ENCODE results near the gene SLC8A1.
A peak's percentile ranks its signal among the peaks of the same experiment; 100 is the strongest.

SLC8A1 gene

GRCh38 chr2:40258135-40258457, 193.8 kb downstream of the SLC8A1 start:
- DNase-seq (ENCODE audit: low read depth), result no peak
- no peak overlapping the region for H3K4me3 ChIP-seq (ENCODE audit: low read depth, low read length)
- no peak for TF ChIP-seq CTCF (IDR thresholded peaks at IDR 0.05; ENCODE audit: low read depth, low read length, missing control alignments)

GRCh38 chr2:40257340-40258134, 194.4 kb downstream of the SLC8A1 start:
- H3K4me3 ChIP-seq (ENCODE audit: low read depth, low read length), result no peak overlapping the region
- no peak for DNase-seq (ENCODE audit: low read depth)
- no peak for TF ChIP-seq CTCF (IDR thresholded peaks at IDR 0.05; ENCODE audit: low read depth, low read length, missing control alignments)

GRCh38 chr2:40256649-40257048, 195.2 kb downstream of the SLC8A1 start:
- TF ChIP-seq CTCF (IDR thresholded peaks at IDR 0.05; ENCODE audit: low read depth, low read length, missing control alignments), result peak; percentile 30
- no peak for DNase-seq (ENCODE audit: low read depth)
- no peak overlapping the region for H3K4me3 ChIP-seq (ENCODE audit: low read depth, low read length)

GRCh38 chr2:40256008-40256407, 195.9 kb downstream of the SLC8A1 start:
- TF ChIP-seq CTCF (IDR thresholded peaks at IDR 0.05; ENCODE audit: low read depth, low read length, missing control alignments), result no peak
- no peak overlapping the region for H3K4me3 ChIP-seq (ENCODE audit: low read depth, low read length)
- DNase-seq (ENCODE audit: low read depth), result no peak

- no peak for TF ChIP-seq CTCF (IDR thresholded peaks at IDR 0.05; ENCODE audit: low read depth, low read length, missing control alignments)
- no peak overlapping the region for H3K4me3 ChIP-seq (ENCODE audit: low read depth, low read length)
- DNase-seq (ENCODE audit: low read depth), result no peak
These were observed 196.8 kb downstream of the SLC8A1 start for GRCh38 chr2:40255103-40255502.

- no peak overlapping the region for H3K4me3 ChIP-seq (ENCODE audit: low read depth, low read length)
- no peak for DNase-seq (ENCODE audit: low read depth)
- TF ChIP-seq CTCF (IDR thresholded peaks at IDR 0.05; ENCODE audit: low read depth, low read length, missing control alignments), result no peak
These were observed 197.3 kb downstream of the SLC8A1 start for GRCh38 chr2:40254611-40255010.

- no peak for TF ChIP-seq CTCF (IDR thresholded peaks at IDR 0.05; ENCODE audit: low read depth, low read length, missing control alignments)
- DNase-seq (ENCODE audit: low read depth), result no peak
- H3K4me3 ChIP-seq (ENCODE audit: low read depth, low read length), result no peak overlapping the region
These were observed 200.8 kb downstream of the SLC8A1 start for GRCh38 chr2:40251137-40251536.

Data from GM12864 (cell line).